Activated CD4-positive, alpha-beta T cell treated with anti-CD3 and anti-CD28 coated beads, Interleukin-2, amount 50 U/mL, for 1 hour (primary cell): Measurements from ENCODE around the gene RNF19B.
"Not testable (repeated sequence)": the region's sequence is repeated elsewhere in the genome, so short reads cannot be mapped to it uniquely, and the experiment has no call there.

ENCODE experiments used
- DNase-seq: peaks from one replicate; pipeline ENCODE4 v3.0.0-alpha.2; 2020

Gene RNF19B

GRCh38 chr1:32927441-32927840, 37.2 kb downstream of the RNF19B start:
- DNase-seq = no peak

- DNase-seq = no peak
Observed at GRCh38 chr1:32926562-32926961, 38.0 kb downstream of the RNF19B start.

DNA sequence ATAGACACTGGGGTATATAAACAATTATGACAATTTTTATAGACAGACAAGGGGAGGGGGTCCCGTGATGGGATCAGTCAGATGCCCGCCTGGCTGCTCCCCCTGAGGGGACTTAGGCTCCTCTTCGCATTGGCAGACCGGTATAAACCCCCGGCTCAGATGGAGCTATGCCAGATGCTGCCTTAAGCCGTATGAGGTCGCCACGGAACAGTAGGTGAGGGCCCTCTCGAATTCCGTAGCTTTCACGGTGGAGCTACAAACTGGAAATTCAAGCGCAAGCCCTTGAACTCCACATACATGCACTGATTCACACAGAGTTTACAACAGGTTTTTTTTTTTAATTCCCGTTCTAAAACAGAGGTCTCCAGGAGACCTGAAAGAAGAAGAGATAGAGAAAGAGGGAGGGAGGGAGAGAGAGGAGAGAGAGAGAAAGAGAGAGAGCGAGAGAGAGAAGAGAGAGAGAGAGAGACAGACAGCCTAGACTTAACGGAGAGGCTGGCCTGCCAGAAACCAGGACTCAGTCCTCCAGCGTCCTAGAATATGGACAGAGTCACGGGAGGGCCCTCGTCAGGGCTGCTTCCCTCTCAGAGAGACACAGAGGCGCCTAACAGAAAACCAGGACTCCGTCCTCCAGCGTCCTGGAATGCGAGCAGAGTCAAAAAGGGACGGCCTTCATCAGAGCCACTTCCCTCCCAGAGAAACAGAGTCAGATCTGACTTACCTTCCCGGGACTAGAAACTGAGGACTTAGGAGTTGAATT, 39.0 kb downstream of the RNF19B start:
- DNase-seq = peak; percentile 9

DNA sequence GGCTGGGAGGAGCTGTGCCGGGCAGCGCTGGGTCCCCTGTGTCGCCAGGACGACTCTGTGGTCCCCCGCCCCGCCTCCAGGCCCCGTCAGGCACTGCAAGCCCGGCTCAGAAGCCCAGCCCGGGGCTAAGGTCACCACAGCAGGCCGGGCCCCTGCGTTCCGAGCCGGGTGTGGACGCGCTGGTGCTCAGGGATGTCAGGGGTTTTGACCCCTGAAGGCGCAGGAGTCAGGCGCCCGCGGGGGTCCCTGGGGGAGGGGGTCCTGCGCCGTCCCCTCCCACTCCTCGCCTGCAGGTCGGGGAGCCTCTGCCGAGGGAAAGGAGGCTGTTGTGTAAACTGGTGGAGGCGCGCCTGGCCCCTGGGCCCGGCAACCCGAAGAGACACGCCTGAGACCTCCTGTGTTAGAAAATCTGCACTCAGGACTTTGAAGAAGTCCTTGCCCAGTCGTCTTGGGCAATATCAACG, 39.7 kb downstream of the RNF19B start:
- no peak for DNase-seq

- no peak for DNase-seq
Observed at GRCh38 chr1:32920833-32921232, 43.8 kb downstream of the RNF19B start.

GRCh38 chr1:32919811-32920733, 44.5 kb downstream of the RNF19B start:
- DNase-seq = no peak

DNA sequence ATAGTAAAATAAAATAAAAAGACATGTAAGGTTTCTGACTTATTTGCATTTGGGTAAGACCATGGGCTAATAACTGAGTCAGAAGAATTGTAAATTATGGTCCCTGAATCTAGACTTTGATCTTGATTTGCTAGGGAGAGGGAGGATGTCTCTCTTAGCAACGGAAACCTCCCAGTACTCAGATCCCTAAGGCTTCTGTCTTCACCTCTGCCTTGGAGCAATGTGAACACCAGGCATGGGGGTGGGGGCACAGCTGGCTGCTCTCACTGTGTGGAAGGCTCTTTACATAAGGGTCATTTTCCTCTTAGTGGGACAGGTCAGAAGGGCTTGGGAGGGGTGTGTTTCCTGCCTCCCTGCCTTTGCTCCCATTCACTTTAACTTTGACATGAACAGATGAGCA, 46.4 kb downstream of the RNF19B start:
- DNase-seq = no peak

DNA sequence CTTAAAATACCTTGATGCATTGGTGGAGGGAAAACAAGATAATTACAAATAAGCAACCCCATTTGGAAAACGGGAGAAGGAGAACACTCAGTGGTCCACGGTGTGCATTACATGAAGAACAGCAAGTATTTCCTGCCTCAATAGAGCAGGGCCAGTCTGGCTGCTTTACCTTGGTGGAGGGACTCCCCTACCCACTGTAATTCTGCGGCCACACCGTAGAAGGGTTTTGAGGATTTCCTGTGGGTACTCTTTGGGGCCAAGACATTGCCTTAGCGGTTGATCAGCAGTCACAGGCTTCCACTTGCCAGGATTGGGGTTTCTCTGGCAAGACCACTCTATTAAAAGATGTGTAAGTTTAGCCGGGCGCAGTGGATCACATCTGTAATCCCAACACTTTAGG, 47.1 kb downstream of the RNF19B start:
- DNase-seq = no peak

- DNase-seq = no peak
Observed at GRCh38 chr1:32915766-32916706, 48.6 kb downstream of the RNF19B start.

DNA sequence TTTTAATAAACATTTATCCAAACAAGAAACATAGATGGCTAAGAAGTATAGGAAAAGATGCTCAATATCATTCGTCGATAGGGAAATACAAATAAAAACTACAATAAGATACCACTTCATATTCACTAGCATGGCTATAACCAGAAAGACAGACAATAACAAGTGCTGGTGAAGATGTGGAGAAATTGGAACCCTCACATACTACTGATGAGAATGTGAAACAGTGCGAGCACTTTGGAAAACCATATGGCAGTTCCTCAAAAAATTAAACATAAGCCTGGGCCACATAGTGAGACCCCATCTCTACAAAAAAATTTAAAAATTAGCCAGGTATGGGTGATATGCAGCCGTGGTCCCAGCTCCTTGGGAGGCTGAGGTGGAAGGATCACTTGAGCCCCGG, 54.3 kb downstream of the RNF19B start:
- DNase-seq = no peak

GRCh38 chr1:32907435-32907834, 57.2 kb downstream of the RNF19B start:
- no peak for DNase-seq

DNA sequence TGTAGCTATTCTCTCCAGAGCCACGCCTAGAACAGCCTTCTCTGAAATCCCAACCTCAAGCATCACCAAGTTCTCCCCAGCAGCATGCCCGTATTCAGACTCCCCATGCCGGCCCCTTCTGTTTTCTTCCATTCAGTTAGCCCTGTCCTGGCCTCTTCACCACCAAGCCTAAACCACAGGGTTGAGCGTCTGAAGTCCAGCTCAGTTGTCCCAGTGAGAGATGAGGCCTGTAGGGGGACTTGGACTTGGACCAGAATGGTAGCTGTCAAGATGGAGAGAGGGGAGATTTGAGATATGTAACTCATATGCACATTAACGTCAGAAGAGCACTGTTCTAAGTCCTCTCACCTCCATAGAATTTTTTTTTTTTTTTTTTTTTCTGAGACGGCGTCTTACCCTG, 58.0 kb downstream of the RNF19B start:
- DNase-seq = no peak

DNA sequence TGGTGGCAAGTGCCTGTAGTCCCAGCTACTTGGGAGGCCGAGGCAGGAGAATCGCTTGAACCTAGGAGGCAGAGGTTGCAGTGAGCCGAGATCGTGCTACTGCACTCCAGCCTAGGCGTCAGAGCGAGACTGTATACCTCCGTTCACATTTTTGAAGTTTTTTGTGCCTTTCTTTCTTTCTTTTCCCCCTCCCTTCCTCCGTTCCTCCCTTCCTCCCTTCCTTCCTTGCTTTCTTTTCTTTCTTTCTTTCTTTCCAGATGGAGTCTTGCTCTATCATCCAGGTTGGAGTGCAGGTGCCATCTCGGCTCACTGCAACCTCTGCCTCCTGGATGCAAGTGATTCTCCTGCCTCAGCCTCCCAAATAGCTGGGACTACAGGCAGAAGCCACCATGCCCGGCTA, 59.0 kb downstream of the RNF19B start:
- DNase-seq = not testable (repeated sequence)

DNA sequence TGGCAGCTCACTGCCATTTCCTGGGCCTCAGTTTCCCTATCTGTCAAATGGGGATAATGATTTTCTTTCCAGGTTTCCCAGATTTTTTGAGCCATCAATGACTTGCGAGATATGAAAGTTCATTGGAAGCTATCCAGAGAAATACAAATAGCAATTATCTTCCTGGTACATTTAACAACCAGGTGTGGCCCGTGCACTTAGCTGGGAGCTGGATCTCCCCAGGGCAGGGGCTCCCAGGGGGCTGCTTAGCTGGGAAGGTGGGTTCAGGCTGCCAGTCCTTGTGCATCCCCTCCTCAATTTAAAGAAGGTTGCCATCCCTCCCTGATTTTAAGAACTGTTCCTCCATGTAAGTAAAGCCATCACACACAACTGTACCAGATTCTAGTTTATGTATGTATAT, 59.8 kb downstream of the RNF19B start:
- DNase-seq = no peak

DNA sequence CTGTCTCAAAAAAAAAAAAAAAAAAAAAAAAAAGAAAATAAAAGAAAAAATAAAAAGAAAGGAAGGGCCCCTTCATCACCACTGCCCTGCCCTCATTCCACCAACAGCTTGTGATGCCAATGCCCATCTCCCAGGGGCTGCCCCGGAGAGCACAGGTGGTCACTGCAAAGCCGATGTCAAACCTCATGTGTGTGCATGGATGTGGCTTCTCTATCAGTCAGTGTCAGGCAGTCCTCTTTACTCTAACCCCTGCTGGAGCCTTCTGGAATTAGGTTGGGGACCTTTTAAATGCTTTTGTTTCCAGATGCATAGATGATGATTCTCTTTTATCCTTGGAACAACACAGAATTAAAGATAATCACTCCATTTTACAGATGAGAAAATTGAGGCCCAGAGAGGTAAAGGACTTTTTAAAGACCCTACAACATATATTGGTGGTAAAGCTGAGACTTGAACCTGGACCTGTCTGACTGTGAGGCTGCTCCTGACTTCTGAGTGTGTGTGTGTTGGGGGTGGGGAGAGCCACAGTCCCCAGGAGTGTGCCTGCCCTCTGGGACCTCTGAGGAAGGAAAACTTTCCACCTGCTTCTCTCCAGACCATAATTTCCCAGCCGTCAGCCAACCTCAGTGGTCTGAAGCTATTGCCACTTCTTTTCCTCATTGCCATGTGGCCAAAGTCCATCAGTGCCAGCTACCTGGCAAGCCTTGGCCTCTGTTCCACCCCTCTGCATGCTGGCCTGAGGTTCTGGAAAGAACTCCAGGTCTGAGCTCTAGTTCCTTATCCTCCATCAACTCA, 60.4 kb downstream of the RNF19B start:
- no peak for DNase-seq

DNA sequence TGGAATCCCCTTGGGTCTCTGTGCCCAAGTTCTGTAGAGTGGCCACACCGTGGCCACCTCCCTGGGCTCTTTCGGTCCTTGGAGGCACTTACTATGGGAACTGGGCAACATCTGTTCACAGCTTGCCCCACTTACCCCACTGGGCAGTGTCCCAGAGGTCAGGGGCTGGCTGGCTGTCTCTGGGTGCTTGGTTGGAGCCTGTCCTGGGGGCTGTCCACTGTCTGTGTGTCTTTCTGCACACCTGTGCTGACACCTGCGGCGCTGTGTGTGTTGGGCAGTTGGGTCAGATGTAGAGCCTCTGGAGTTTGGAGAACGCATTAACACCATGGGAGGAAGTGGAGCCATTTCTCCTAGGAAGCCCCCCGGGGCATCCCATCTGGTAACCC, 62.1 kb downstream of the RNF19B start:
- DNase-seq = no peak

GRCh38 chr1:32901823-32902534, 62.6 kb downstream of the RNF19B start:
- no peak for DNase-seq

DNA sequence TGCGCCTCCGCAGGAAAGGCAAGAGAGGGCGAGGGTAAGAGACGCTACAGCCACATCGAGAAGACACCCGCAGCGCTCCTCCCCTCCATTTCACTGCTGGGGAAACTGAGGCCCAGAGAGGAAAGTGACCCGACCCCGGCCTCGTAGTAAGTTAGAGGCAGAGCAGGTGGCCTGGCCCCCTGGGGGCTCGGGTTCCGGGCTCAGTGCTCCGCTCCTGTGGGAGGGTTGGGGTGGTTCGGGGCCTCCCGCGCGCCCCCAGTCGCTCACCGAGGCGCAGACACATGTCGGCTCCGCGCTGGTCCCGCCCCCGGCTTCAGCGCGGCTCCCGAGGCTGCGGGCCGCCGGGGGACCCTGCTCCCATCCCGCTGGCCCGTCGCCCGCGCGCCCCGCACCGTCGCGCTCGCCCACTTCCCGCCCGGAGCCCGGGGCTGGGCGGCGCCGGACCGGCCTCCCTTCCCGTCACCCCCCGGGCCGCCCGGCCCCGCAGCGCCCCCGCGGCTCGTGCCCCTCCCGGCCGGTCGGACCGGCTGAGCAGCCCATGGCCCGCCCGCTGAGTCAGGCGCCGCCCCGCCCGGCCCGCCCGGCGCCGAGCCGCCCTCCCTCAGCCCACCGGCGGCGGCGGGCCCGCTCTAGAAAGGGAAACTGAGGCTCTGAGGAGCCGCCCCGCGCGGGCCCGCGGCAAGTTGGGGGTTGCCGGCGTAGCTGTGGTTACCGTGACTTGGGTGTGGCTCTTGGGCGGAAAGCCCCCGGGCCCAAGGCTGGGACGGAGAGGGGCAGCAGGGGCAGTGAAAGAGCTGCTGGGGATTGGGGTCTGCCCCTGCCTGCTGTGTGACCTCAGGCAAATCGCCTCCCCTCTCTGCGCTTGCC, 63.4 kb downstream of the RNF19B start, which contains the start of gene TMEM54:
Gene TMEM54 (minus strand): TSS at position 434 of the 867 bp plus-strand sequence. CDS start 151 bp downstream, at position 283.
- DNase-seq = no peak

DNA sequence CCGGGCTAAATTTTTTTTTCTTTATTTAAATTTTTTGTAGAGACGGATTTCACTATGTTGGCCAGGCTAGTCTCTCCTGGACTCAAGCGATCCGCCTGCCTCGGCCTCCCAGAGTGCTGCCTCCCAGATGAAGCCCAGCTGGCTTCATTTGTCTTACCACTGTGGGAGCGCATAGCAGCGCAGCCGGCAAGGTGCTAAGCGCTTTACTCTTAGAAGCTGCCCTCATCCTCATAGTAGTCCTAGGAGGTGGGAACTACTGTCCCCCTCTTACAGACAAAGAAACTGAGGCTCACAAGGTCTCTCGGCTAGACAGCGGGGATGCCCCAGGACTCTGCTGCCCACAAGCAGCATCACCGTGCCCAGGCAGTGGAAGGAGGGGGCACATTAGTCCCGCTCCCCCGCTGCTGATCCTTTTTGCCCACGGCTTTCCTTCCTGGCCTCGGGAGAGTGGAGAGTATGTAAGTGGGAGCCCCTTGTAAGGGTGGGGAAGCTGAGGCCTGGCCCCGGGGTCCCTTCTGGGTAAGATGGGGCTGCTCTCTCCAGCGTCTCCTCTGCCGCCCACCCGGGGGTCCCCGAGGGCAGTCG, 64.1 kb downstream of the RNF19B start:
- no peak for DNase-seq
